GM19351 (cell line): Measurements from ENCODE around the gene BAG1.

Experiments used
- ATAC-seq: cut with Tn5 transposase; IDR thresholded peaks from one replicate; pipeline ENCODE4 v1.9.1; 2021; ENCODE audit warnings: mild to moderate bottlenecking, moderate library complexity; ENCODE audit not compliant: unreplicated experiment

Gene BAG1

DNA sequence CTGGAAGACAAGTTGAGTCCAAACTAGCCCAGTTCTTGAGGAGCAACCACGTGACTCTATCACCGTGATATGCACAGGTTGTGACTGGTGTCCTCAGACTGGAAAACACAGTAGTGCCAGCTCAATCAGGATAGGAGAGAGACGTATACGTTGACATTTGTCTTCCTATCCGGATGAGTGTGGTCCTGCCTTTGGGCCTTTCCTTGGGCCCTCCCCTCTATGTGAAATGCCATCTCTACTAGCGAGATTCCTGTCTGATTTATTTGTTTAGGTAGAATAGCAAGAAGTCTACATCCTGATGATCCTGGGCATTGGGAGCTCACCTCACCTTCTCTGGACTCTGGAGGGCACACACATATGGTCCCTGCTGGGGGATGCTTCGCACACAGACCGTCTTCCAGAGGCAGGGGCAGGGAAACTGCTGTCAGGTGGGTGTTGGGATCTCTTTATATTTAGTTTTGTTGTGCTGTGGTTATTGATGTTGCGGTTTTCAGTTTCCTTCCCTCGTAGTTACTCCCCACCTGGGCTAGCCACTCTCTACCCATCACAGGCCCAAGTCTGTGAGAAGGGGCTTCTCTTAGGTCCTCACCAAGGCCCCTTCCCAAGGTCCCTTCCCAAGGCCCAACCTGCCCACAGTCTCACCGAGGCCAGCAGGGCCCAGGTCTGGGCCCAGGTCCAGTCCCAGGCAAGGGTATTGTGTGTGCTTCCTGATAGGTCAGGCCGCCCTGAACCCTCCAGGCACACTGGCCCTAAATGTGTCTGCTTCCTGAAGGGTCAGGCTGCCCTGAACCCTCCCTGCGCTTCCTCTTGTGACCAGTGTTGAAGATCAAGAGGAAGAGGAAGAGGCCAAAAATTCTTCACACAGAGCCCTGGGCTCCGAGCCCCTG lies 43.6 kb downstream of the BAG1 start:
- peak; percentile 38 for ATAC-seq

DNA sequence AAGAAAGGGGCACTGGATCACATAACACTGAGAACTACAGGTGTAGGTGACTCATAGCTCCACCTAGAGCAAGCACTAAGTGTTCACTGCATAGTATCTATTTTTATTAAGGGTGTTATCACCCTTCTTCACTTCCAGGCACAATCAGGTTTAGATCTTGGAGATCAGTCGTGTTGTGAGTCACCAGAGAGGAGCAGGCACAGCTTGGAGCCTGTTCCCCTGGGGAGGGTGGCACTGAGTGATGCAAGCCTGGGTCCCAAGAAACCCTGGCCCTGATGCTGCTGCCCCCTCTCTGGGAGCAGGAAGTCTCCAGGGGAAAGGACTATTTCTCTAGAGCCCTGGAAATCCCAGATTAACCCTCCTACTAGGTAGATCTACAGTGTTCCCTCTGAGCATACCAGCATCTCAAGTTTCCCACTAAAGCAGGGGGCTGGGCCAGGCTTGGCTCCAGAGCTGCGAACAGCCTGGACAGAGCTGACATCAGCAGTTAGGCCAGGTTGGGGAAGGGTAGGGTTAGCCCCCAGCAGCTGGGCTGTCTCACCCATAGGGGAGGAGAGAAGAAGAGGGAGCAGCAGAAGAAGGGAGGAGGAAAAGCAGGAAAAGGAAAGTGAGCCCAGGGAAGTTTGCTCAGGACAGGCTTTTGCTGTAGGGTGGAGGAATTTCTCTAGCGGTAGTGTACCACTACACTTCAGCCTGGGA lies 52.7 kb downstream of the BAG1 start:
- ATAC-seq, result no peak

DNA sequence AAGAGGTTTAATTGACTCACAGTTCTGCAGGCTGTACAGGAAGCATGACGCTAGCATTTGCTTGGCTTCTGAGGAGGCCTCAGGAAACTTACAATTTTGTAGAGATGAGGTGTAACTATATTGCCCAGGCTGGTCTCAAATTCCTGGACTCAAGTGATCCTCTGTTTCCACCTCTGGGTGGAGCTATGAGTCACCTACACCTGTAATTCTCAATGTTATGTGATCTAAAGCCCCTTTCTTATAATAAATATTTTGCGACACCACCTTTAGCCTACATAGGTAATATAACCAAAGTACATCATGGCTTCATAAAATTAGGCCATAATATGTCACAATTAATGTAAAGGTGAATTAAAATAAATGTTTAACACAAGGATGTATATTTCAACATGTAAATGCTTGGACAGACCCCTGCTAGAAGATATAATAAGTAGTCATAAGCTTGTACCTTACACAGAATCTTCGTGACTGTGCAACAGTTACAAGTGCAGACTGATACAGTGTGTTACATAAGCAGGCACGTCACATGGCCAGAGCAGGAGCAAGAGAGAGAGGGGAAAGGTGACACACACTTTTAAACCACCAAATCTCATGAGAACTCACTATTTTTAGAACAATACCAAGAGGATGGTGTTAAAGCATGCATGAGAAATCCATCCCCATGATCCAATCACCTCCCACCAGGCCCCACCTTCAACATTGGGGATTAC lies 54.3 kb downstream of the BAG1 start:
- ATAC-seq, result no peak

DNA sequence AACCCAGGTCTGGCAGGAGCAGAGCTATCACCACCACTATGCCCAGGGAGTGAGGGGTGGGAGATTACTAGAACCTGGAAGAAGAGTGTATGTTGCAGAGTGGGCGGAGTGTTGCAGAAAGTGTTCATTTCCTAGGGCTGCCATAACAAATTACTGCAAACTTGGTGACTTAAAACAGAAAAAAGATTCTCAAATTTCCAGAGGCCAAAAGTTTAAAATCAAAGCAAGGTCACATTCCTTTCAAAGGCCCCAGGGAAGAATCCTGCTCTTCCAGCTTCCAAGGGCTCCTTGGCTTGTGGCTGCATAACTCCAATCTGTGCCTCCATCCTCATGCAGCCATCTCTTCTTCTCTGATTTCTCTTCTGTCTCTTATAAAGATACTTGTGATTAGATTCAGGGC lies 55.1 kb downstream of the BAG1 start:
- ATAC-seq, result no peak

DNA sequence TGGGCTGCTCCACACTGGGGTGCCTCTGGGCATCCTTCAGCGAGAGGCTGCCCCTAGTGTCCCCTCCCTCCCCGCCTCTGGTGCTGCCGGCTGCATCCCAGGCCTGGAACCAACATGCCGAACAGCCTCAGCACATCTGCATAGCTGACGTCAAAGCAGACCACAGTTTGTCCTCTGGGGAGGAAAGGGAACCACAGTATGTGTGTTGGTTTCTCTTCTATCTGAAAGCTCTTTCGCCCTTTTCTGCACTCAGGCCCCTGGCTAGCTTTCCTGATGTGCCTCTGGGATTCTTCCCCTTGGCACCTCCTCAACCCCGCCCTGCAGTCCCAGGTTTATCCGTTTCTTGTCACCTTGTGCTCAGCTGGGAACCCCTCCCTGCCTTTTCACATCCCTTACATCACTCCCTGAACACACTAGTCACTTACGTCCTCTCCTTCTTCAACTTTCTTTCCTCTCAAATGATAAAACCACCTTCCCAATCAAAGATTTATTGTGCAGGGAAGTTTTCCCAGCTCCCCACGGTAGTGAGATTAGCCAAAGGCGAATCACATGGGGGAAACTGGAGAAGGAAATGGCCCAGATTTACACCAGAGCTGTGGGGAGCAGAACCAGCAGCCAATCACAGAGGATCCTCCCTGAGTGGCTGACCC lies 61.8 kb downstream of the BAG1 start:
- peak; percentile 99 for ATAC-seq
